WTC11 (cell line): ENCODE measurements around the gene IL10RB. TPM values are rescaled to one million over a fixed set of nuclear protein-coding genes. Genes with fewer than 3 reads are reported as not detected.

Experiments
- ATAC-seq: fragments of 200-7000 bp; cut with Tn5 transposase; 2 replicates; pipeline ENCODE4 v1.10.0; 2021; ENCODE audit warnings: mild to moderate bottlenecking, moderate library complexity
- CTCF ChIA-PET: fragments of 300-600 bp; sonication (Branson Sonifier 250); formaldehyde crosslinking; loops from one replicate; lab custom pipeline; 2021; ENCODE audit warnings: antibody characterized with exemption; lab: Charles Lee
- POLR2A ChIA-PET: fragments of 350-600 bp; sonication (Branson Sonifier 250); formaldehyde crosslinking; loops from one replicate; lab custom pipeline; 2021; ENCODE audit warnings: antibody characterized with exemption; lab: Charles Lee
- DNase-seq: peaks from one replicate; pipeline ENCODE4 v3.0.0; 2021; ENCODE audit warnings: low spot score
- H3K27ac Mint-ChIP-seq: 2 replicates; pipeline ENCODE4 v1.8.0; 2021; ENCODE audit warnings: mixed read lengths
- H3K27me3 Mint-ChIP-seq: 2 replicates; pipeline ENCODE4 v1.8.0; 2021; ENCODE audit warnings: low read depth, mild to moderate bottlenecking, moderate library complexity, mixed read lengths
- H3K36me3 Mint-ChIP-seq: 2 replicates; pipeline ENCODE4 v1.8.0; 2021; ENCODE audit warnings: mixed read lengths
- H3K4me1 Mint-ChIP-seq: 2 replicates; pipeline ENCODE4 v1.8.0; 2022; ENCODE audit warnings: mixed read lengths
- H3K4me3 Mint-ChIP-seq: 2 replicates; pipeline ENCODE4 v1.8.0; 2021; ENCODE audit warnings: mild to moderate bottlenecking, moderate library complexity, mixed read lengths
- H3K9me3 Mint-ChIP-seq: 2 replicates; pipeline ENCODE4 v1.8.0; 2021; ENCODE audit warnings: mixed read lengths
- EMX1 ChIP-seq: fragments of 250-450 bp; sonication (Bioruptor Pico); IDR thresholded peaks from 2 replicates; pipeline ENCODE4 v1.8.0; 2021; ENCODE audit warnings: mild to moderate bottlenecking
- FOXP1 ChIP-seq: sonication (generic); formaldehyde crosslinking; IDR thresholded peaks from 2 replicates; pipeline ENCODE4 v1.8.0; 2022; ENCODE audit warnings: missing genetic modification reagents, mild to moderate bottlenecking, moderate library complexity, borderline replicate concordance
- OVOL2 ChIP-seq: fragments of 250-450 bp; sonication (Bioruptor Pico); IDR thresholded peaks from 2 replicates; pipeline ENCODE4 v1.9.0; 2021; ENCODE audit warnings: mild to moderate bottlenecking, borderline replicate concordance
- TEAD1 ChIP-seq: sonication (generic); formaldehyde crosslinking; IDR thresholded peaks from 2 replicates; pipeline ENCODE4 v1.8.0; 2022; ENCODE audit warnings: mild to moderate bottlenecking, missing genetic modification reagents
- ZNF138 ChIP-seq: sonication (generic); formaldehyde crosslinking; conservative IDR thresholded peaks from 2 replicates; pipeline ENCODE4 v1.8.1; 2022; ENCODE audit warnings: mild to moderate bottlenecking, moderate library complexity, missing genetic modification reagents
- ZNF263 ChIP-seq: sonication (generic); formaldehyde crosslinking; IDR thresholded peaks from 2 replicates; pipeline ENCODE4 v1.8.1; 2022; ENCODE audit warnings: low read depth, mild to moderate bottlenecking, moderate library complexity, missing genetic modification reagents
- ZNF396 ChIP-seq: fragments of 250-450 bp; sonication (Bioruptor Pico); IDR thresholded peaks from 2 replicates; pipeline ENCODE4 v1.8.0; 2021; ENCODE audit warnings: mild to moderate bottlenecking, moderate library complexity, borderline replicate concordance
- total RNA-seq: library from RNA; stranded (reverse); gene quantifications from 3 replicates; pipeline ENCODE4 v1.2.3, GENCODE V29; 2021
- TF ChIP-seq, protein P1 (sequence below): sonication (generic); formaldehyde crosslinking; conservative IDR thresholded peaks from 2 replicates; pipeline ENCODE4 v1.8.1; 2023; ENCODE audit warnings: mild to moderate bottlenecking, low read depth, missing genetic modification reagents, moderate library complexity
- TF ChIP-seq, protein P2 (sequence below): sonication (generic); formaldehyde crosslinking; IDR thresholded peaks from 2 replicates; pipeline ENCODE4 v1.8.0; 2022; ENCODE audit warnings: mild to moderate bottlenecking, missing genetic modification reagents
- TF ChIP-seq, protein P3 (sequence below): sonication (generic); formaldehyde crosslinking; IDR thresholded peaks from 2 replicates; pipeline ENCODE4 v1.8.1; 2023; ENCODE audit warnings: mild to moderate bottlenecking, moderate library complexity, missing genetic modification reagents
- TF ChIP-seq, protein P4 (sequence below): fragments of 200-600 bp; IDR thresholded peaks from 2 replicates; pipeline ENCODE4 v1.8.0; 2022; ENCODE audit warnings: antibody characterized with exemption

Gene IL10RB
- total RNA-seq, 1 experiment from 2014 or later = 3.7 TPM

DNA sequence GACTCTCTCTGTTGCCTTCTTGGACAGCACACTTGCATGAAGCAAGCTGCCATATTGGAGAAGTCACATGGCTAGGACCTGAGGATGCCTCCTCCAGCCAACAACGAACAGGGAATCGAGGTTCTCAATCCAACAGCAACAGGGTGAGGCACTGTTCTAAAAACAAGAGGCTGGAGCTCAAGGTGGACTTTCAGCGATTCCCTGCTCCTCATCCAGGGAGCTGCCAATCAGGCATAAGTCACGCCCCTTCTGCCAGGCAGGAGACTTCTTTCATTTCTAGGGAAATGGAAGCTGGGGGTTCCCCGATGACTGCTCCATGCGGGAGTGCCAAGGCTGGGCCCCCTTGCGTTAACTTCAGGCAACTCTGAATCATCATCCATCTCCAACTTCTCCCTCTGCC, 35.9 kb downstream of the IL10RB start (continued):
- TF ChIP-seq, protein P1, sequence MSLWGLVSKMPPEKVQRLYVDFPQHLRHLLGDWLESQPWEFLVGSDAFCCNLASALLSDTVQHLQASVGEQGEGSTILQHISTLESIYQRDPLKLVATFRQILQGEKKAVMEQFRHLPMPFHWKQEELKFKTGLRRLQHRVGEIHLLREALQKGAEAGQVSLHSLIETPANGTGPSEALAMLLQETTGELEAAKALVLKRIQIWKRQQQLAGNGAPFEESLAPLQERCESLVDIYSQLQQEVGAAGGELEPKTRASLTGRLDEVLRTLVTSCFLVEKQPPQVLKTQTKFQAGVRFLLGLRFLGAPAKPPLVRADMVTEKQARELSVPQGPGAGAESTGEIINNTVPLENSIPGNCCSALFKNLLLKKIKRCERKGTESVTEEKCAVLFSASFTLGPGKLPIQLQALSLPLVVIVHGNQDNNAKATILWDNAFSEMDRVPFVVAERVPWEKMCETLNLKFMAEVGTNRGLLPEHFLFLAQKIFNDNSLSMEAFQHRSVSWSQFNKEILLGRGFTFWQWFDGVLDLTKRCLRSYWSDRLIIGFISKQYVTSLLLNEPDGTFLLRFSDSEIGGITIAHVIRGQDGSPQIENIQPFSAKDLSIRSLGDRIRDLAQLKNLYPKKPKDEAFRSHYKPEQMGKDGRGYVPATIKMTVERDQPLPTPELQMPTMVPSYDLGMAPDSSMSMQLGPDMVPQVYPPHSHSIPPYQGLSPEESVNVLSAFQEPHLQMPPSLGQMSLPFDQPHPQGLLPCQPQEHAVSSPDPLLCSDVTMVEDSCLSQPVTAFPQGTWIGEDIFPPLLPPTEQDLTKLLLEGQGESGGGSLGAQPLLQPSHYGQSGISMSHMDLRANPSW (CRISPR knock-in tag) = no peak

DNA sequence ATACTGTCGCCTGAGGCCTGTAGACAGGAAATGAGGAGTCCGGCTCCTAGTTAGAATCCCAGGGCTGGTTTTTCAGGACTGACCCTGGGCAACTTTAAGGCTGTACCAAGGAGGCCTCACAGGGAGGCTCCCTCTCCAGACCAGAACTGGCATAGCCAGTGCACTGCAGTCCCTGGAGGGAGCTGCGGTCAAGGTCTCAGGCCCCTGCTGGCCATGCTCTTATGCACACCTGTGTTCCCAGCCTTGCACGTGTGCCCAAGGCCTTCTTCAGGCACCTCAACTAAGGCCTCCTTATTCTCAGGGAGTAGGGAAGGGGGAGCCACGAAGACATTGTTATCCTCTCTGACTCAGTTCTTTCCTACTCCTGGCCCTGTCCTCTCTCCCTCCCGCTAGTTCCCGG, 36.6 kb downstream of the IL10RB start:
- POLR2A ChIA-PET = no interaction called here
- no peak overlapping the region for H3K27ac Mint-ChIP-seq
- H3K27me3 Mint-ChIP-seq = no peaks in the 10 kb centered on the region
- TF ChIP-seq ZNF138 = no peak
- H3K9me3 Mint-ChIP-seq = no peaks in the 10 kb centered on the region
- DNase-seq (peak; percentile 42), ATAC-seq (peak; percentile 90)
- CTCF ChIA-PET = interaction anchor here (0.5 to 1.4 kb wide), 9 partner anchors 9 to 518 kb away, joined by 3 to 4 read pairs (median 3); partner anchors contain the start of gene IFNAR1
- H3K4me1 Mint-ChIP-seq = peaks cover 8% of the 10 kb centered on the region
- no peaks in the 10 kb centered on the region for H3K36me3 Mint-ChIP-seq
- H3K4me3 Mint-ChIP-seq = no peak overlapping the region

DNA sequence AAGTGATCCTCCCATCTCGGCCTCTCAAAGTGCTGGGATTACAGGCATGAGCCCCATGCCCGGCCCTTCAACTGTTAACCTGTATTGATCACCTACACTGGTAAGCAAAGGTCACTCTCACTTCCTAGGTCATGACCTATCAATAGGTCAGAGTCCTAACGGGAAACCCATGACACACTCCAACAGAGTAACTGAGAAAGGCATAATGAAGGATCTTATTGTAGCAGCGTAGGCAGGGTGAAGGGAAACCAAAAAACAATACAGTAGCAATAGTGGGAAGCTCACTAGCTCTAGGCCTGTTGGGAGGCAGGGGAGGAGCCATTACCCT, 39.1 kb downstream of the IL10RB start:
- Mint-ChIP-seq H3K4me3 (no peak overlapping the region), H3K36me3 (no peaks in the 10 kb centered on the region), H3K27me3 (no peaks in the 10 kb centered on the region), H3K4me1 (no peaks in the 10 kb centered on the region)
- ChIA-PET POLR2A (no interaction called here), CTCF (interaction anchor here (0.9 kb wide), 1 partner anchor 56 kb away, joined by 4 read pairs; no protein-coding TSS in a partner anchor)
- ATAC-seq = no peak
- TF ChIP-seq ZNF138 = no peak
- no peak for TF ChIP-seq TEAD1
- TF ChIP-seq, protein P2, sequence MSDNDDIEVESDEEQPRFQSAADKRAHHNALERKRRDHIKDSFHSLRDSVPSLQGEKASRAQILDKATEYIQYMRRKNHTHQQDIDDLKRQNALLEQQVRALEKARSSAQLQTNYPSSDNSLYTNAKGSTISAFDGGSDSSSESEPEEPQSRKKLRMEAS (CRISPR knock-in tag) = no peak
- no peak for TF ChIP-seq OVOL2 (CRISPR knock-in tag)
- TF ChIP-seq, protein P3, sequence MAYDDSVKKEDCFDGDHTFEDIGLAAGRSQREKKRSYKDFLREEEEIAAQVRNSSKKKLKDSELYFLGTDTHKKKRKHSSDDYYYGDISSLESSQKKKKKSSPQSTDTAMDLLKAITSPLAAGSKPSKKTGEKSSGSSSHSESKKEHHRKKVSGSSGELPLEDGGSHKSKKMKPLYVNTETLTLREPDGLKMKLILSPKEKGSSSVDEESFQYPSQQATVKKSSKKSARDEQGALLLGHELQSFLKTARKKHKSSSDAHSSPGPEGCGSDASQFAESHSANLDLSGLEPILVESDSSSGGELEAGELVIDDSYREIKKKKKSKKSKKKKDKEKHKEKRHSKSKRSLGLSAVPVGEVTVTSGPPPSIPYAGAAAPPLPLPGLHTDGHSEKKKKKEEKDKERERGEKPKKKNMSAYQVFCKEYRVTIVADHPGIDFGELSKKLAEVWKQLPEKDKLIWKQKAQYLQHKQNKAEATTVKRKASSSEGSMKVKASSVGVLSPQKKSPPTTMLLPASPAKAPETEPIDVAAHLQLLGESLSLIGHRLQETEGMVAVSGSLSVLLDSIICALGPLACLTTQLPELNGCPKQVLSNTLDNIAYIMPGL (CRISPR knock-in tag) = no peak
- TF ChIP-seq ZNF396 = no peak
- TF ChIP-seq FOXP1 (CRISPR knock-in tag) = no peak
- TF ChIP-seq ZNF263 (CRISPR knock-in tag) = no peak
- TF ChIP-seq, all 79 proteins: peak for 0
- DNase-seq = no peak
- no peak overlapping the region for H3K27ac Mint-ChIP-seq
- H3K9me3 Mint-ChIP-seq = peaks cover 5% of the 10 kb centered on the region; the same call in 1 of the 2 replicates

DNA sequence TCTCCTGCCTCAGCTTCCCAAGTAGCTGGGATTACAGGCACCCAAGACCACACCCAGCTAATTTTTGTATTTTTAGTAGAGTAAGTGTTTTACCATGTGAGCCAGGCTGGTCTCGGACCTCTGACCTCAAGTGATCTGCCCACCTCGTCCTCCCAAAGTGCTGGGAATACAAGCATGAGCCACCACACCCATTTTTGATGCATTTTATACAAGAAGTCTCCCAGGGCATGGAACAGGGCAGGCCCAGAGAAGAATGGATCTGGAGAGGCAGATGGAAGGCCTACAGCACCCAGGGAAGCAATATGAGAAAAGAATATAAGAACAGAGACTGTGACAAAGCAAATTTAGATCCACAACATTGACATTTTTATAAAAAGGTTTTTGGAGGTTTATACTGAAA, 39.8 kb downstream of the IL10RB start:
- Mint-ChIP-seq H3K9me3 (peaks cover 5% of the 10 kb centered on the region; the same call in 1 of the 2 replicates), H3K4me3 (no peak overlapping the region), H3K27me3 (no peaks in the 10 kb centered on the region), H3K36me3 (no peaks in the 10 kb centered on the region), H3K4me1 (no peaks in the 10 kb centered on the region), H3K27ac (no peak overlapping the region)
- ATAC-seq = no peak
- TF ChIP-seq, protein P4, sequence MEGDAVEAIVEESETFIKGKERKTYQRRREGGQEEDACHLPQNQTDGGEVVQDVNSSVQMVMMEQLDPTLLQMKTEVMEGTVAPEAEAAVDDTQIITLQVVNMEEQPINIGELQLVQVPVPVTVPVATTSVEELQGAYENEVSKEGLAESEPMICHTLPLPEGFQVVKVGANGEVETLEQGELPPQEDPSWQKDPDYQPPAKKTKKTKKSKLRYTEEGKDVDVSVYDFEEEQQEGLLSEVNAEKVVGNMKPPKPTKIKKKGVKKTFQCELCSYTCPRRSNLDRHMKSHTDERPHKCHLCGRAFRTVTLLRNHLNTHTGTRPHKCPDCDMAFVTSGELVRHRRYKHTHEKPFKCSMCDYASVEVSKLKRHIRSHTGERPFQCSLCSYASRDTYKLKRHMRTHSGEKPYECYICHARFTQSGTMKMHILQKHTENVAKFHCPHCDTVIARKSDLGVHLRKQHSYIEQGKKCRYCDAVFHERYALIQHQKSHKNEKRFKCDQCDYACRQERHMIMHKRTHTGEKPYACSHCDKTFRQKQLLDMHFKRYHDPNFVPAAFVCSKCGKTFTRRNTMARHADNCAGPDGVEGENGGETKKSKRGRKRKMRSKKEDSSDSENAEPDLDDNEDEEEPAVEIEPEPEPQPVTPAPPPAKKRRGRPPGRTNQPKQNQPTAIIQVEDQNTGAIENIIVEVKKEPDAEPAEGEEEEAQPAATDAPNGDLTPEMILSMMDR = no peak
- no peak for TF ChIP-seq EMX1
- ChIA-PET POLR2A (no interaction called here), CTCF (interaction anchor here (0.9 kb wide), 1 partner anchor 55 kb away, joined by 4 read pairs; no protein-coding TSS in a partner anchor)
- DNase-seq = no peak
